ENCODE results near the gene ACE2.
A peak's percentile ranks its signal among the peaks of the same experiment; 100 is the strongest.

ACE2 gene

GRCh38 chrX:15560924-15561323 lies 39.8 kb downstream of the ACE2 start:
- Histone ChIP-seq H3K27ac (no peak overlapping the region), H3K9me3 (no peaks in the 10 kb centered on the region), H3K4me2 (no peak overlapping the region), H4K20me1 (peaks cover 20% of the 10 kb centered on the region; the same call in 1 of the 2 replicates), H3K4me1 (no peaks in the 10 kb centered on the region), H3K9ac (no peak overlapping the region), H3K4me3 (no peak overlapping the region), H3K36me3 (no peaks in the 10 kb centered on the region), H3K27me3 (peaks cover 88% of the 10 kb centered on the region)
- no peak for TF ChIP-seq Cebpa-rat (IDR thresholded peaks at IDR 0.05)

GRCh38 chrX:15559227-15559626 lies 41.5 kb downstream of the ACE2 start:
- Histone ChIP-seq H3K36me3 (no peaks in the 10 kb centered on the region), H4K20me1 (peaks cover 4% of the 10 kb centered on the region; the same call in 1 of the 2 replicates), H3K4me2 (no peak overlapping the region), H3K9me3 (no peaks in the 10 kb centered on the region), H3K4me1 (no peaks in the 10 kb centered on the region), H3K27ac (no peak overlapping the region), H3K9ac (no peak overlapping the region), H3K4me3 (no peak overlapping the region), H3K27me3 (peaks cover 86% of the 10 kb centered on the region)
- no peak for TF ChIP-seq Cebpa-rat (IDR thresholded peaks at IDR 0.05)

- peaks cover 94% of the 10 kb centered on the region for H3K27me3 ChIP-seq
- no peak overlapping the region for H3K27ac ChIP-seq
Measured at GRCh38 chrX:15549189-15550012, 51.4 kb downstream of the ACE2 start.

GRCh38 chrX:15547356-15547755 lies 53.4 kb downstream of the ACE2 start:
- no peak for TF ChIP-seq Cebpa-rat (IDR thresholded peaks at IDR 0.05)
- no peaks in the 10 kb centered on the region for H3K4me1 ChIP-seq
- peaks cover 11% of the 10 kb centered on the region; the same call in 1 of the 2 replicates for H4K20me1 ChIP-seq
- peaks cover 88% of the 10 kb centered on the region for H3K27me3 ChIP-seq
- H3K9ac ChIP-seq: no peak overlapping the region
- no peak overlapping the region for H3K4me3 ChIP-seq
- no peak overlapping the region for H3K27ac ChIP-seq
- H3K9me3 ChIP-seq: no peaks in the 10 kb centered on the region
- H3K36me3 ChIP-seq: no peaks in the 10 kb centered on the region
- H3K4me2 ChIP-seq: no peak overlapping the region

More at GRCh38 chrX:15549189-15550012, 51.4 kb downstream of the ACE2 start:
- H3K4me1 ChIP-seq: no peaks in the 10 kb centered on the region
- H4K20me1 ChIP-seq: peaks cover 17% of the 10 kb centered on the region; the same call in 1 of the 2 replicates
- no peaks in the 10 kb centered on the region for H3K36me3 ChIP-seq
- no peaks in the 10 kb centered on the region for H3K9me3 ChIP-seq
- H3K9ac ChIP-seq: no peak overlapping the region
- 0 out of 2 replicates have a peak, but pooled peaks have one; percentile 30 for TF ChIP-seq Cebpa-rat (IDR thresholded peaks at IDR 0.05)
- no peak overlapping the region for H3K4me2 ChIP-seq
- no peak overlapping the region for H3K4me3 ChIP-seq

- H3K4me3 ChIP-seq: no peak overlapping the region
- TF ChIP-seq Cebpa-rat (IDR thresholded peaks at IDR 0.05): no peak
- no peaks in the 10 kb centered on the region for H3K36me3 ChIP-seq
- H3K9me3 ChIP-seq: no peaks in the 10 kb centered on the region
- H3K27me3 ChIP-seq: peaks cover 90% of the 10 kb centered on the region
- peaks cover 11% of the 10 kb centered on the region; the same call in 1 of the 2 replicates for H4K20me1 ChIP-seq
- H3K9ac ChIP-seq: no peak overlapping the region
- H3K27ac ChIP-seq: no peak overlapping the region
- no peak overlapping the region for H3K4me2 ChIP-seq
- no peaks in the 10 kb centered on the region for H3K4me1 ChIP-seq
Measured at GRCh38 chrX:15546745-15547144, 54.0 kb downstream of the ACE2 start.

- no peak overlapping the region for H3K4me3 ChIP-seq
- H3K27me3 ChIP-seq: peaks cover 92% of the 10 kb centered on the region
- no peaks in the 10 kb centered on the region for H3K9me3 ChIP-seq
- H3K9ac ChIP-seq: no peak overlapping the region
- H3K36me3 ChIP-seq: no peaks in the 10 kb centered on the region
- no peak overlapping the region for H3K4me2 ChIP-seq
- no peaks in the 10 kb centered on the region for H4K20me1 ChIP-seq
- TF ChIP-seq Cebpa-rat (IDR thresholded peaks at IDR 0.05): no peak
- H3K4me1 ChIP-seq: no peaks in the 10 kb centered on the region
- no peak overlapping the region for H3K27ac ChIP-seq
Measured at GRCh38 chrX:15530318-15530717, 70.4 kb downstream of the ACE2 start.

- H3K4me1 ChIP-seq: no peaks in the 10 kb centered on the region
- H3K27me3 ChIP-seq: peaks cover 94% of the 10 kb centered on the region
- no peak for TF ChIP-seq Cebpa-rat (IDR thresholded peaks at IDR 0.05)
- H4K20me1 ChIP-seq: peaks cover 6% of the 10 kb centered on the region; the same call in 1 of the 2 replicates
- H3K9me3 ChIP-seq: no peaks in the 10 kb centered on the region
- no peak overlapping the region for H3K9ac ChIP-seq
- H3K4me2 ChIP-seq: no peak overlapping the region
- H3K4me3 ChIP-seq: no peak overlapping the region
- H3K27ac ChIP-seq: no peak overlapping the region
- no peaks in the 10 kb centered on the region for H3K36me3 ChIP-seq
Measured at GRCh38 chrX:15529165-15529564, 71.6 kb downstream of the ACE2 start.

GRCh38 chrX:15525664-15526416 lies 74.9 kb downstream of the ACE2 start:
- Histone ChIP-seq H3K4me2 (no peak overlapping the region), H3K4me3 (no peak overlapping the region), H3K27ac (no peak overlapping the region), H3K9me3 (no peaks in the 10 kb centered on the region), H3K9ac (no peak overlapping the region), H4K20me1 (peaks cover 6% of the 10 kb centered on the region; the same call in 1 of the 2 replicates), H3K4me1 (no peaks in the 10 kb centered on the region), H3K27me3 (peaks cover 93% of the 10 kb centered on the region), H3K36me3 (no peaks in the 10 kb centered on the region)
- no peak for TF ChIP-seq Cebpa-rat (IDR thresholded peaks at IDR 0.05)

- Histone ChIP-seq H3K27ac (no peak overlapping the region), H3K9me3 (no peaks in the 10 kb centered on the region), H3K4me3 (no peak overlapping the region), H3K4me1 (no peaks in the 10 kb centered on the region), H3K4me2 (no peak overlapping the region), H3K36me3 (no peaks in the 10 kb centered on the region), H3K9ac (no peak overlapping the region), H3K27me3 (peaks cover 93% of the 10 kb centered on the region), H4K20me1 (peaks cover 11% of the 10 kb centered on the region; the same call in 1 of the 2 replicates)
- TF ChIP-seq Cebpa-rat (IDR thresholded peaks at IDR 0.05): no peak
Measured at GRCh38 chrX:15524417-15524816, 76.3 kb downstream of the ACE2 start.

- Histone ChIP-seq H3K27ac (no peak overlapping the region), H3K9ac (no peak overlapping the region), H3K27me3 (peaks cover 93% of the 10 kb centered on the region), H3K9me3 (no peaks in the 10 kb centered on the region), H3K4me3 (no peak overlapping the region), H3K4me2 (no peak overlapping the region), H4K20me1 (peaks cover 12% of the 10 kb centered on the region; the same call in 1 of the 2 replicates), H3K4me1 (no peaks in the 10 kb centered on the region), H3K36me3 (no peaks in the 10 kb centered on the region)
- no peak for TF ChIP-seq Cebpa-rat (IDR thresholded peaks at IDR 0.05)
Measured at GRCh38 chrX:15523088-15523487, 77.7 kb downstream of the ACE2 start.

Measured in BLaER1 (cell line).